Calu3 (cell line): ENCODE measurements around the gene SFMBT1. TPM values are rescaled to one million over a fixed set of nuclear protein-coding genes. Genes with fewer than 3 reads are reported as not detected.

Source experiments
- BruUV-seq: library from RNA; stranded (reverse); fragments of 400-500 nt; replicated peaks from 2 replicates; lab custom pipeline; 2021; lab: Mats Ljungman, UMichigan
- CTCF ChIA-PET: fragments of 300-600 bp; sonication (Branson Sonifier 250); formaldehyde crosslinking; loops from one replicate; lab custom pipeline; 2022; ENCODE audit warnings: antibody characterized with exemption; lab: Charles Lee
- DNase-seq: peaks from one replicate; pipeline ENCODE4 v3.0.0; 2022
- H3K27ac Mint-ChIP-seq: one replicate; pipeline ENCODE4 v1.8.0; 2022; ENCODE audit warnings: mixed read lengths; ENCODE audit not compliant: unreplicated experiment
- H3K27me3 Mint-ChIP-seq: one replicate; pipeline ENCODE4 v1.8.0; 2022; ENCODE audit warnings: mixed read lengths; ENCODE audit not compliant: unreplicated experiment
- H3K36me3 Mint-ChIP-seq: one replicate; pipeline ENCODE4 v1.8.0; 2022; ENCODE audit warnings: mild to moderate bottlenecking, moderate library complexity, mixed read lengths; ENCODE audit not compliant: insufficient read depth, unreplicated experiment
- H3K4me1 Mint-ChIP-seq: one replicate; pipeline ENCODE4 v1.8.0; 2022; ENCODE audit warnings: mild to moderate bottlenecking, low read depth, mixed read lengths; ENCODE audit not compliant: unreplicated experiment
- H3K4me3 Mint-ChIP-seq: one replicate; pipeline ENCODE4 v1.8.0; 2022; ENCODE audit warnings: mild to moderate bottlenecking, low read depth, moderate library complexity, mixed read lengths; ENCODE audit not compliant: unreplicated experiment
- H3K9me3 Mint-ChIP-seq: one replicate; pipeline ENCODE4 v1.8.0; 2022; ENCODE audit warnings: low read depth, mixed read lengths; ENCODE audit not compliant: unreplicated experiment
- CTCF ChIP-seq: fragments of 200-600 bp; IDR thresholded peaks from one replicate; pipeline ENCODE4 v1.8.0; 2022; ENCODE audit warnings: antibody characterized with exemption; ENCODE audit not compliant: unreplicated experiment
- intact Hi-C: fragments of 100-400 bp; cut with micrococcal nuclease; formaldehyde crosslinking; loops from one replicate; pipeline ENCODE4 v1.10.0; 2022; ENCODE audit not compliant: unreplicated experiment
- total RNA-seq: library from RNA; stranded (reverse); gene quantifications from 2 replicates; pipeline ENCODE4 v1.2.3, GENCODE V29; 2022

Gene SFMBT1
- total RNA-seq, 1 experiment from 2014 or later: 36.6 TPM

- no peak for TF ChIP-seq CTCF
- Mint-ChIP-seq H3K9me3 (no peaks in the 10 kb centered on the region), H3K4me1 (no peaks in the 10 kb centered on the region), H3K4me3 (no peak overlapping the region), H3K36me3 (peaks cover 29% of the 10 kb centered on the region), H3K27me3 (no peaks in the 10 kb centered on the region), H3K27ac (no peak overlapping the region)
- no TSS peak for BruUV-seq
- CTCF ChIA-PET: interaction anchor here (0.6 kb wide), 1 partner anchor 275 kb away, joined by 5 read pairs; no protein-coding TSS in a partner anchor
- intact Hi-C loops: no loop called here
- no peak for DNase-seq
Observed at GRCh38 chr3:53091011-53091410, 45.1 kb upstream of the SFMBT1 start.

- CTCF ChIA-PET: no interaction called here
- H3K9me3 Mint-ChIP-seq: no peaks in the 10 kb centered on the region
- no TSS peak for BruUV-seq
- H3K36me3 Mint-ChIP-seq: peaks cover 23% of the 10 kb centered on the region
- TF ChIP-seq CTCF: no peak
- no peak for DNase-seq
- H3K4me3 Mint-ChIP-seq: no peak overlapping the region
- H3K27ac Mint-ChIP-seq: no peak overlapping the region
- H3K27me3 Mint-ChIP-seq: no peaks in the 10 kb centered on the region
- no peaks in the 10 kb centered on the region for H3K4me1 Mint-ChIP-seq
- intact Hi-C loops: no loop called here
Observed at GRCh38 chr3:53089511-53089910, 43.6 kb upstream of the SFMBT1 start.

- H3K4me1 Mint-ChIP-seq: no peaks in the 10 kb centered on the region
- H3K9me3 Mint-ChIP-seq: no peaks in the 10 kb centered on the region
- H3K4me3 Mint-ChIP-seq: no peak overlapping the region
- intact Hi-C loops: no loop called here
- H3K27ac Mint-ChIP-seq: no peak overlapping the region
- no TSS peak for BruUV-seq
- no peaks in the 10 kb centered on the region for H3K27me3 Mint-ChIP-seq
- H3K36me3 Mint-ChIP-seq: peaks cover 23% of the 10 kb centered on the region
- no peak for DNase-seq
- CTCF ChIA-PET: no interaction called here
- TF ChIP-seq CTCF: no peak
Observed at GRCh38 chr3:53085476-53085875, 39.6 kb upstream of the SFMBT1 start.

- no peaks in the 10 kb centered on the region for H3K9me3 Mint-ChIP-seq
- BruUV-seq: no TSS peak
- no peak for TF ChIP-seq CTCF
- H3K27ac Mint-ChIP-seq: no peak overlapping the region
- intact Hi-C loops: no loop called here
- no peaks in the 10 kb centered on the region for H3K27me3 Mint-ChIP-seq
- no peaks in the 10 kb centered on the region for H3K4me1 Mint-ChIP-seq
- H3K36me3 Mint-ChIP-seq: peaks cover 22% of the 10 kb centered on the region
- DNase-seq: no peak
- no peak overlapping the region for H3K4me3 Mint-ChIP-seq
- CTCF ChIA-PET: no interaction called here
Observed at GRCh38 chr3:53084310-53085001, 38.6 kb upstream of the SFMBT1 start.
